Activated naive CD8-positive, alpha-beta T cell (primary cell): ENCODE data around the gene PRRX1.
A peak's percentile ranks its signal among the peaks of the same experiment; 100 is the strongest.

Experiments used
- H3K27ac Mint-ChIP-seq: one replicate; pipeline ENCODE4 v1.8.0; 2021; ENCODE audit warnings: mixed read lengths
- H3K27me3 Mint-ChIP-seq: one replicate; pipeline ENCODE4 v1.8.0; 2021; ENCODE audit warnings: mixed read lengths
- H3K36me3 Mint-ChIP-seq: one replicate; pipeline ENCODE4 v1.8.0; 2021; ENCODE audit warnings: mixed read lengths
- H3K4me1 Mint-ChIP-seq: one replicate; pipeline ENCODE4 v1.8.0; 2021; ENCODE audit warnings: low read depth, mixed read lengths
- H3K4me3 Mint-ChIP-seq: one replicate; pipeline ENCODE4 v1.8.0; 2021; ENCODE audit warnings: mild to moderate bottlenecking, mixed read lengths
- H3K9me3 Mint-ChIP-seq: one replicate; pipeline ENCODE4 v1.8.0; 2021; ENCODE audit warnings: low read depth, mixed read lengths

Gene PRRX1

GRCh38 chr1:170664093-170664827, at the start of gene PRRX1:
TSS of gene PRRX1 (plus strand) at chr1:170664131. CDS start at chr1:170664219, 88 bp downstream.
- Mint-ChIP-seq H3K27me3 (peaks cover 43% of the 10 kb centered on the region), H3K4me3 (peak within 1 kb of the TSS; percentile 52), H3K9me3 (no peaks in the 10 kb centered on the region), H3K4me1 (peaks cover 54% of the 10 kb centered on the region), H3K27ac (no peak within 1 kb of the TSS), H3K36me3 (no peaks in the 10 kb centered on the region)

GRCh38 chr1:170617591-170618330, 46.2 kb upstream of the PRRX1 start:
- Mint-ChIP-seq H3K27ac (no peak overlapping the region), H3K9me3 (no peaks in the 10 kb centered on the region), H3K4me1 (no peaks in the 10 kb centered on the region), H3K27me3 (peaks cover 15% of the 10 kb centered on the region), H3K36me3 (no peaks in the 10 kb centered on the region), H3K4me3 (no peak overlapping the region)

GRCh38 chr1:170618421-170618820, 45.5 kb upstream of the PRRX1 start:
- no peak overlapping the region for H3K27ac Mint-ChIP-seq
- H3K36me3 Mint-ChIP-seq = no peaks in the 10 kb centered on the region
- no peak overlapping the region for H3K4me3 Mint-ChIP-seq

GRCh38 chr1:170619241-170620028, 44.5 kb upstream of the PRRX1 start:
- Mint-ChIP-seq H3K36me3 (no peaks in the 10 kb centered on the region), H3K4me3 (no peak overlapping the region), H3K9me3 (no peaks in the 10 kb centered on the region), H3K27me3 (peaks cover 7% of the 10 kb centered on the region), H3K4me1 (no peaks in the 10 kb centered on the region), H3K27ac (no peak overlapping the region)

More at GRCh38 chr1:170618421-170618820, 45.5 kb upstream of the PRRX1 start:
- Mint-ChIP-seq H3K9me3 (no peaks in the 10 kb centered on the region), H3K4me1 (no peaks in the 10 kb centered on the region), H3K27me3 (peaks cover 9% of the 10 kb centered on the region)

- no peaks in the 10 kb centered on the region for H3K36me3 Mint-ChIP-seq
- peaks cover 4% of the 10 kb centered on the region for H3K27me3 Mint-ChIP-seq
- no peaks in the 10 kb centered on the region for H3K4me1 Mint-ChIP-seq
Observed at GRCh38 chr1:170620164-170620563, 43.8 kb upstream of the PRRX1 start.

GRCh38 chr1:170623171-170623570, 40.8 kb upstream of the PRRX1 start:
- Mint-ChIP-seq H3K4me3 (no peak overlapping the region), H3K9me3 (no peaks in the 10 kb centered on the region), H3K27ac (no peak overlapping the region), H3K4me1 (no peaks in the 10 kb centered on the region), H3K27me3 (peaks cover 2% of the 10 kb centered on the region), H3K36me3 (no peaks in the 10 kb centered on the region)

More at GRCh38 chr1:170620164-170620563, 43.8 kb upstream of the PRRX1 start:
- Mint-ChIP-seq H3K9me3 (no peaks in the 10 kb centered on the region), H3K27ac (no peak overlapping the region), H3K4me3 (no peak overlapping the region)

- no peaks in the 10 kb centered on the region for H3K36me3 Mint-ChIP-seq
- H3K4me3 Mint-ChIP-seq = no peak overlapping the region
- H3K9me3 Mint-ChIP-seq = no peaks in the 10 kb centered on the region
- H3K4me1 Mint-ChIP-seq = no peaks in the 10 kb centered on the region
- peaks cover 2% of the 10 kb centered on the region for H3K27me3 Mint-ChIP-seq
- no peak overlapping the region for H3K27ac Mint-ChIP-seq
Observed at GRCh38 chr1:170624146-170624545, 39.8 kb upstream of the PRRX1 start.

GRCh38 chr1:170630977-170631376, 33.0 kb upstream of the PRRX1 start:
- peaks cover 13% of the 10 kb centered on the region for H3K27me3 Mint-ChIP-seq
- no peaks in the 10 kb centered on the region for H3K36me3 Mint-ChIP-seq
- H3K4me1 Mint-ChIP-seq = no peaks in the 10 kb centered on the region
- no peaks in the 10 kb centered on the region for H3K9me3 Mint-ChIP-seq
- no peak overlapping the region for H3K4me3 Mint-ChIP-seq
- no peak overlapping the region for H3K27ac Mint-ChIP-seq

GRCh38 chr1:170634293-170634692, 29.6 kb upstream of the PRRX1 start:
- peaks cover 21% of the 10 kb centered on the region for H3K27me3 Mint-ChIP-seq
- H3K9me3 Mint-ChIP-seq = no peaks in the 10 kb centered on the region
- no peaks in the 10 kb centered on the region for H3K36me3 Mint-ChIP-seq
- H3K4me3 Mint-ChIP-seq = no peak overlapping the region
- H3K4me1 Mint-ChIP-seq = no peaks in the 10 kb centered on the region
- H3K27ac Mint-ChIP-seq = no peak overlapping the region

- Mint-ChIP-seq H3K27me3 (peaks cover 21% of the 10 kb centered on the region), H3K9me3 (no peaks in the 10 kb centered on the region), H3K36me3 (no peaks in the 10 kb centered on the region), H3K4me1 (no peaks in the 10 kb centered on the region), H3K4me3 (no peak overlapping the region), H3K27ac (no peak overlapping the region)
Observed at GRCh38 chr1:170634824-170635410, 29.0 kb upstream of the PRRX1 start.

- peaks cover 10% of the 10 kb centered on the region for H3K27me3 Mint-ChIP-seq
- no peaks in the 10 kb centered on the region for H3K36me3 Mint-ChIP-seq
- no peak overlapping the region for H3K4me3 Mint-ChIP-seq
Observed at GRCh38 chr1:170640581-170640980, 23.4 kb upstream of the PRRX1 start.

GRCh38 chr1:170657275-170657853, 6.6 kb upstream of the PRRX1 start:
- peaks cover 40% of the 10 kb centered on the region for H3K27me3 Mint-ChIP-seq
- no peaks in the 10 kb centered on the region for H3K9me3 Mint-ChIP-seq
- H3K4me3 Mint-ChIP-seq = no peak overlapping the region
- peaks cover 2% of the 10 kb centered on the region for H3K36me3 Mint-ChIP-seq
- peaks cover 13% of the 10 kb centered on the region for H3K4me1 Mint-ChIP-seq
- H3K27ac Mint-ChIP-seq = no peak overlapping the region

More at GRCh38 chr1:170640581-170640980, 23.4 kb upstream of the PRRX1 start:
- Mint-ChIP-seq H3K9me3 (no peaks in the 10 kb centered on the region), H3K4me1 (no peaks in the 10 kb centered on the region), H3K27ac (no peak overlapping the region)

GRCh38 chr1:170659399-170660035, 4.4 kb upstream of the PRRX1 start:
- H3K9me3 Mint-ChIP-seq = no peaks in the 10 kb centered on the region
- peaks cover 31% of the 10 kb centered on the region for H3K27me3 Mint-ChIP-seq
- no peak overlapping the region for H3K4me3 Mint-ChIP-seq

GRCh38 chr1:170660281-170660713, 3.6 kb upstream of the PRRX1 start:
- Mint-ChIP-seq H3K27me3 (peaks cover 31% of the 10 kb centered on the region), H3K4me3 (no peak overlapping the region), H3K9me3 (no peaks in the 10 kb centered on the region), H3K4me1 (peaks cover 29% of the 10 kb centered on the region), H3K36me3 (no peaks in the 10 kb centered on the region), H3K27ac (no peak overlapping the region)

More at GRCh38 chr1:170659399-170660035, 4.4 kb upstream of the PRRX1 start:
- Mint-ChIP-seq H3K27ac (no peak overlapping the region), H3K36me3 (no peaks in the 10 kb centered on the region), H3K4me1 (peaks cover 23% of the 10 kb centered on the region)
